Measurements from ENCODE around the gene ZCCHC14. TPM values are rescaled to one million over a fixed set of nuclear protein-coding genes. Genes with fewer than 3 reads are reported as not detected.
A peak's percentile ranks its signal among the peaks of the same experiment; 100 is the strongest.

The ZCCHC14 gene
- total RNA-seq, 1 donor from 2014 or later, result 13.2 TPM

DNA sequence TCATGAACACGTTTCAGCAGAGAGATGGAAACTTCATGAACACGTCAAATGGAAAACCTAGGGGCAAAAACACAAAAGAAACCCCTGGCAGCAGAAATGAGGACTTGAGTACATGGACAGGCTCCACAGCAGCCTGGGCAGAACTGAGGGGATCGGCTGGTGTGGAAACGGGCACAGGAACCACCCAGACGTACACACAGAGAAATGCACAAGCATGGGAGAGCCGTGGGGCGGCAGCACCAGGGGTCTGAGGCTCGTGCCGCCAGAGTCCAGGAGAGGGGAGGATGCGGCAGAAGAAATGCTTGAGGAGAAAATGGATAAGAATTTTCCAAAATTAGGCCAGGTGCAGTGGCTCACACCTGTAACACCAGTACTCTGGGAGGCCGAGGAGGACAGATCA is 70.7 kb downstream of the ZCCHC14 start:
- DNase-seq (no peak), ATAC-seq (ENCODE audit: poor library complexity) (no peak)
- intact Hi-C loops (cut with DNase I), result no loop called here

DNA sequence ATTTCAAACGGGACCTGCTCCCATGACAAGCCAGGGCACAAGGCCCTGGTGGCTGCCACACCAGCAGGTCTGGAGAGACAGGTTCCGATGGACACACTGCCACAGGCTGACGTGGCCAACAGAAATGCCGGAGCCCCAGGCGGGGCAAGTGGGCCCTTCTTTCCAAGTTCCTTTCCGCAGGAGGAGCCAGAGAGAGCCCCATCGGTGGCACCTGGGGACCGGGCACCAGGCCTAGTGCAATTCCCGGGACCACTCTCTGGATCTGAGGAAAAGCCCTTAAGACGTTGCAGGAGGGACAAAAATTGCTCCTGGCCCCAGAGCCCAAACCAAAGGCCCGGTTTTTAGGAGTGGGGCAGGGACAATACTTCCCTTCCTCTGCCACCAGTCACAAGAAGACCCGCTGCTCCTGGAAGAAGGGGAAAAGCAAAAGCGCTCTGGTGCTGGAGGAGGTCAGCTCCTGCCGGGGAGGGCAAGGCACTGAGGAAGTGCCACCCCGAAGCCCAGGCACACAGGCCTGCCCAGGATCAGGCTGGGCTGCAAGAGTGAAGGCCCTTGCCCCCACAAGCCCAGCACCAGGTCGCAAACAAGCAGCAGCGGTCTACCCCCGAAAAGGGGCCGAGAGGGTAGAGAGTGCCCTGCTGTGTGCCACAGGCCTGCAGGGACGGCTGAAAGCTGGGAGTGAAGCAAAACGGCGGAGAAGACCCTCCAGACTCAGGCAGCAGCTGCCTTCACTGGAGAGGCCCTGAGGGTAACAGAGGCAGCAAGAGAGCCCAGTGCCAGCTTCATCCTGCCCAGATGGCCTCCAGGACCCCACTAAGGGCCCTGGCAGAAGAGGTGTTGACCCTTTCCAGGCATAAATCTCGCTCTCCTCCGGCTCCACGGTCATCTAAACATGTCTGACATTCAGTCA is 71.6 kb downstream of the ZCCHC14 start:
- DNase-seq, result no peak
- intact Hi-C loops (cut with DNase I), result no loop called here
- ATAC-seq (ENCODE audit: poor library complexity), result no peak

GRCh38 chr16:87420026-87421002 is 72.5 kb downstream of the ZCCHC14 start:
- intact Hi-C loops (cut with DNase I), result no loop called here
- DNase-seq (no peak), ATAC-seq (ENCODE audit: poor library complexity) (no peak)

GRCh38 chr16:87418644-87419043 is 74.2 kb downstream of the ZCCHC14 start:
- ATAC-seq (ENCODE audit: poor library complexity), result no peak
- intact Hi-C loops (cut with DNase I), result loop anchor here (10.0 kb wide), 1 partner anchor 136 kb away; no protein-coding TSS in a partner anchor
- no peak for DNase-seq

DNA sequence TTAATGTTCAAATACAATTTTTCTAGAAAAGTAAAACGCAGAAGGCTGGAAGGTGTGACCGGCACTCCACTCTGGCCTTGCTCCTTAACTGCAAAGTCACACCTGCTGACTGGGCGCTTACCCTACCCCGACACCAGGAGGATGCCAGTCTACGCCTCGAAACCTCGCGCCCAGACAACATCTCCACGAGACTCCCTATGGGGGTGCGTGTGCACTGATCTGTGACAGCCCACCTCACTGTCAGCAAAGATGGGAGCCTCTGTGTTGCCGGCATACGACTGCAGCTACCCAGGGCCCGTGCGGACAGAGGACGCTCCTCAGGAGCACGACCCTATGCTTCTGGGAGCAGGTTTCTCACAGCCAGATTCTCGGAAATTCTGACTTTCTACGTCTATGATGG is 74.6 kb downstream of the ZCCHC14 start:
- DNase-seq (no peak), ATAC-seq (ENCODE audit: poor library complexity) (no peak)
- intact Hi-C loops (cut with DNase I), result loop anchor here (10.0 kb wide), 1 partner anchor 137 kb away; no protein-coding TSS in a partner anchor

DNA sequence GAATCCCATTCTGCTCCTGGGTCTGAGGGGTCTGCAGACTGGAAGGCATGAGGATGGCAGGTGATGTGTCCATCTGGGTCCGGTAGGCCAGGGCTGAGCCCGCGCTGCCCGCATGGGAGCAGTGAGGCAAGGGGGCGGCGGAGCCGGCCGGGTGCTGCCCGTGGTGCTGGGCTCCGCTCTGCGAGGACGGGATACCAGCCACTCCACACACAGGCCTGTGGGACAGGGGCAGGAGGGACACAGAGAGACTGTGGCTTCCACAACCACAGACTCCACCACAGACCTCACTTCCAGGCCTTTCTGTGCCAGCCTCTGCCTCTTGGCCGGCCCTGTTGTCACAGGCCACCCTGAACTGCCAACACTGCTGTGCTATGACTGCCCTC is 75.3 kb downstream of the ZCCHC14 start:
- DNase-seq (no peak), ATAC-seq (ENCODE audit: poor library complexity) (no peak)
- intact Hi-C loops (cut with DNase I), result loop anchor here (10.0 kb wide), 1 partner anchor 137 kb away; no protein-coding TSS in a partner anchor

GRCh38 chr16:87416826-87417527 is 75.8 kb downstream of the ZCCHC14 start:
- ATAC-seq (ENCODE audit: poor library complexity), result no peak
- intact Hi-C loops (cut with DNase I), result loop anchor here (10.0 kb wide), 1 partner anchor 138 kb away; no protein-coding TSS in a partner anchor
- DNase-seq, result peak; percentile 60

DNA sequence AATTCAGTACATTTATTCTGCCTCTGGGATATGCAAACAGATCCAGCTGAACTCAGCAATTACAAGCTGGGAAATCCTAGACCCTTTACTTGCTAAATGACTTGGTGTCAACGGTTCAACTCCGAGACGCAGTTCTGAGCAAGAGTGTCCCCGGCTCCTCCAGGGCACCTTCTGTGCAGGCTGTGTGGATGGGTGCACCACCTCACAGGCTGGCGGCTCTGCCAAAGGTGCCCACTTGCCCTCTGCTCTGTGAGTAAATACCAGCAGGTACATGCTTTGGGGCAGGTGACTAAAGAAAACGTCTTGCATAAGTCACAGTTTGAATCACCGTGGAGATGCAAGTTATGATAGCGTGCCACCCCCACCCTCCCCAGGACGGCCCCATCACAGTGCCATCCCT is 77.4 kb downstream of the ZCCHC14 start:
- intact Hi-C loops (cut with DNase I), result loop anchor here (10.0 kb wide), 1 partner anchor 139 kb away; no protein-coding TSS in a partner anchor
- no peak for DNase-seq
- no peak for ATAC-seq (ENCODE audit: poor library complexity)

DNA sequence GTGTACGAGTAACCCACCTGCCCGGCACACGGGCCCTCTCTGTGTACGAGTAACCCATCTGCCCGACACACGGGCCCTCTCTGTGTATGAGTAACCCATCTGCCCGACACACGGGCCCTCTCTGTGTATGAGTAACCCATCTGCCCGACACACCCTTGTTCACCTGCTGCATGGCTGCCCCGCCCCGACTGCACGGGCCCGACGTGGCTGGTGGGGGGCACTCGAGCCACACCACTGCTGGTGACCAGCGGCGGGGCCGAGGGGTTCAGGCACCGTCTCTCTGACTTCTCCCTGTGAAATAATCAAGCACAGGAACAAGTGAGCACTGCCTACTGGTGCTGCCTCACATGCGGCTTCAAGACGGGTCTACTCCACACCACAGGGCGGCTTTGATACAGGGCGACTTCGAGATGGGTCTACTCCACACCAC is 78.6 kb downstream of the ZCCHC14 start:
- intact Hi-C loops (cut with DNase I), result loop anchor here (5.0 to 10.0 kb wide), 2 partner anchors 141 to 223 kb away; no protein-coding TSS in a partner anchor
- ATAC-seq (ENCODE audit: poor library complexity) (no peak), DNase-seq (no peak)

- DNase-seq, result no peak
- intact Hi-C loops (cut with DNase I), result loop anchor here (5.0 to 10.0 kb wide), 2 partner anchors 142 to 224 kb away; no protein-coding TSS in a partner anchor
- no peak for ATAC-seq (ENCODE audit: poor library complexity)
Measured at GRCh38 chr16:87412996-87413421, 79.8 kb downstream of the ZCCHC14 start.

GRCh38 chr16:87412371-87412995 is 80.3 kb downstream of the ZCCHC14 start:
- no peak for DNase-seq
- no peak for ATAC-seq (ENCODE audit: poor library complexity)
- intact Hi-C loops (cut with DNase I), result loop anchor here (5.0 to 10.0 kb wide), 2 partner anchors 142 to 225 kb away; no protein-coding TSS in a partner anchor

DNA sequence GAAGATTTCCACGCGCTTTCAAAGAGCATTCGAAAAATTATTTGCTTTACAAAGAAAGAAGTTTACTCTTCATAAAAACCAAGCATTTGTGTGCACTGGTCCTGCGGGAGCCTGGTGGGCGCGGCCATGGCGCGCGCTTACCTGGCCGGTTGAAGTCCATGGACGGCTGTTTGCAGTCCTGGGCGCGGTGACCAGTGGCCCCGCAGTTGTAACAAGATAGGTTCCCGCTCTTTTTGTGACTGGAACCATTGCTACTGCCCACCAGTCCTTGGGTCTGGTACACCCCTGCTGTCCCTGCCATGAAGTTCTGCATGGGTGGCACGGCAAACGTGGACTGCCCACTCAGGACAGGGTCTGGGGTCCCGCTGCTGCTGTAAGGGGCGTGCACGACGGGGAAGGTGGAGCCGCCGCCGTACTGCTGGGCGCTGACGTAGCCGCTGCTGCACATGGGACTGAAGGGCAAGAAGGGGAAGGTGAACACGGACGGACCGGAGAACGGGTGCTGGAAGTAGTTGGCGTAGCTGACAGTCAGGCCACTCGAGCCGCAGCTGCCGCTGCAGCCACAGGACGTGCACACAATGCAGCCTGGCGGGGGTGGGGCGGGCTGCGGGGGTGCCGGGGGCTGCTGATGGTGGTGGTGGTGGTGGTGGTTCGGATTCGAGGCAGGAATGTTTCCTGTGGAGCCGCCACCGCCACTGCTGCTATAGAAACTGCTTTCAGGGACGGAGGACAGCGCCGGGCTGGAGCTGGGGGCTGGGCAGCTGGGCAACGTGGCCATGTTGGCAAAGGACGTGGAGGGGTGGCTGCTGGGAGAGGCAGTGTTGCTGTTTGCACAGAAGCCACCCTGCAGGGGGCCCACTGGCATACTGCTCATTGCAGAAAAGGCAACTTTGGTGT is 81.2 kb downstream of the ZCCHC14 start:
- intact Hi-C loops (cut with DNase I), result loop anchor here (5.0 to 10.0 kb wide), 2 partner anchors 143 to 226 kb away; no protein-coding TSS in a partner anchor
- ATAC-seq (ENCODE audit: poor library complexity) (no peak), DNase-seq (no peak)

DNA sequence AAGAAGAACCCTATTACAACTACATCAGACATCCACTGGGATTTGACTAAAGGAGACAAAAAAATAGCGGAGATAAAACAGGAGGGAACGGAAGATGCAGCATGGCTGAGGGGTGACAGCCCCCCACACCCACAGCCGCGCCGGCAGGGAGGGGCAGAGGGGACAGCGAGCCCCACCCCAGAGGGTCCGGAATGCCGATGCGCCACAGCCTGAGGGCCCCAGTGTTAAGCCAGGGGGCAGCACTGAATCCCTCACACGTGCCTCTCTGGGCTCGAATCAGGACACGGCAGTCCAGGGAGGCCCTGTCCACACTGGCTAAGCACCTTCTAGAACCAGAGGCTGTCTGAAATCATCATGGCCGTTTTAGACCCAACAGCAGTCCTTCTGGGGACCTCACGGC is 81.9 kb downstream of the ZCCHC14 start:
- DNase-seq (no peak), ATAC-seq (ENCODE audit: poor library complexity) (no peak)
- intact Hi-C loops (cut with DNase I), result loop anchor here (5.0 to 10.0 kb wide), 2 partner anchors 144 to 226 kb away; no protein-coding TSS in a partner anchor

- ATAC-seq (ENCODE audit: poor library complexity) (no peak), DNase-seq (no peak)
- intact Hi-C loops (cut with DNase I), result loop anchor here (5.0 to 10.0 kb wide), 2 partner anchors 144 to 227 kb away; no protein-coding TSS in a partner anchor
Measured at GRCh38 chr16:87410530-87410929, 82.3 kb downstream of the ZCCHC14 start.

DNA sequence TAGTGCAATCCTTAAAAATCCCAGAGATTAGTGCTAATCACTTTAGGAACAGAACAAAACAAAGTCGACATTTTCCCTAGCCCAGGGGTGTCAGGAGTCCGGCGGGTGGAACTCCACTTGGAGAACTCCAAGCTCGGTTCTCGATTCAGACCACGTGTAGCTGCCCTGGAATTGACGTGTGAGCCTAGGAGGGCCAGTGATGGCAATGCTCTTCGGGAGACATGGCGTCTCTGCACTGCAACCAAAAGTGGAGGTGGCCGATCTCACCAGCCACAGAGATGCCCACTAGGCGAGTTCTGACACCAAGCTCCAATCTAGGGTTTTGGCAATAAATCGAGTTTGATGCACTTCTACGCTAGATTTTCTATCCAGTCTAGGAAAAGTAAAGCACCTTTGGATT is 83.0 kb downstream of the ZCCHC14 start:
- ATAC-seq (ENCODE audit: poor library complexity), result no peak
- DNase-seq, result no peak
- intact Hi-C loops (cut with DNase I), result loop anchor here (5.0 to 10.0 kb wide), 2 partner anchors 145 to 228 kb away; no protein-coding TSS in a partner anchor

DNA sequence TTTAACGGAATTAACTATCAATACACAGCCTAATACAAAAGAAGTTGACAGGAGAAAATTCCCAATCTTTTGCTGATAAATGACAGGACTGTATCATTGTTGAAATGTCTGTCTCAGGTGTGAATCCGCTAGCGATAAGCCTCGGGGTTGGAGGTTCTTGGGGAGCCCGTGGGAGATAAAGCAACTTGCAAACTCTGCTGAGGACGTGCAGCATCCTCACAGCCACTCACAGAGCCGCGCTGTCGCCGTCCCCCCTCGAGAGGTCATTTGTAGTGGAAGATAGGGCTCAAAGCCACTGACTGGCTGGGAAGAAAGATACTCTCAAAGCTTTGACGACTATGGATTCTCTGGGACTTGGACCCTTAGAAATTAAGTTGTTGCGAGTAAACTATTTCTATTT is 83.7 kb downstream of the ZCCHC14 start:
- DNase-seq (no peak), ATAC-seq (ENCODE audit: poor library complexity) (no peak)
- intact Hi-C loops (cut with DNase I), result no loop called here
